Spleen (tissue), 11 donors: Measurements from ENCODE around the gene NAGLU. TPM values are rescaled to one million over a fixed set of nuclear protein-coding genes. Genes with fewer than 3 reads are reported as not detected.

ENCODE experiments used
- DNase-seq: peaks from one replicate; pipeline ENCODE4 v3.0.0-alpha.2; 2020
- H3K27ac ChIP-seq, 8 donors: fragments of 200-600 bp; sonication (generic) in 7 of 8; 1 replicate in 4 of 8; 2 replicates in 4 of 8; pipeline versions ENCODE4 v1.5.0 to v1.8.0; 2016 to 2021; ENCODE audit warnings: inconsistent platforms in 4 of 8, mild to moderate bottlenecking in 4 of 8, moderate library complexity in 1 of 8
- H3K27me3 ChIP-seq, 7 donors: fragments of 200-600 bp; sonication (generic) in 6 of 7; replicated peaks in 1 of 7; 1 replicate in 4 of 7; 2 replicates in 3 of 7; pipeline versions ENCODE4 v1.5.0 to v1.8.0; 2016 to 2021; ENCODE audit warnings: inconsistent platforms in 3 of 7, mild to moderate bottlenecking in 1 of 7
- H3K36me3 ChIP-seq, 6 donors: fragments of 200-600 bp; sonication (generic) in 5 of 6; 1 replicate in 4 of 6; 2 replicates in 2 of 6; pipeline versions ENCODE4 v1.5.0 to v1.8.0; 2016 to 2021; ENCODE audit warnings: inconsistent platforms in 2 of 6
- H3K4me1 ChIP-seq, 6 donors: fragments of 200-600 bp; sonication (generic) in 5 of 6; 1 replicate in 3 of 6; 2 replicates in 3 of 6; pipeline versions ENCODE4 v1.5.0 to v1.8.0; 2016 to 2021; ENCODE audit warnings: inconsistent platforms in 3 of 6
- H3K4me3 ChIP-seq, 8 donors: fragments of 200-600 bp; sonication (generic) in 7 of 8; 1 replicate in 4 of 8; 2 replicates in 4 of 8; pipeline versions ENCODE4 v1.5.0 to v1.8.0; 2016 to 2021; ENCODE audit warnings: inconsistent platforms in 4 of 8, mild to moderate bottlenecking in 4 of 8, moderate library complexity in 2 of 8
- H3K9me3 ChIP-seq, 8 donors: fragments of 200-600 bp; sonication (generic) in 7 of 8; 1 replicate in 4 of 8; 2 replicates in 4 of 8; pipeline versions ENCODE4 v1.5.0 to v1.8.0; 2016 to 2021; ENCODE audit warnings: inconsistent platforms in 4 of 8
- POLR2A ChIP-seq, 3 donors: fragments of 450-650 bp; IDR thresholded peaks; one replicate each; pipeline ENCODE4 v1.5.1; 2017; ENCODE audit warnings: antibody characterized with exemption in 3 of 3, mild to moderate bottlenecking in 1 of 3
- POLR2AphosphoS5 ChIP-seq, 3 donors: sonication (generic); formaldehyde crosslinking; IDR thresholded peaks; one replicate each; pipeline ENCODE4 v1.5.1; 2017; ENCODE audit warnings: antibody characterized with exemption in 3 of 3
- WGBS, 5 donors: extraction: QIAGEN DNeasy Blood & Tissue Kit in 3 of 5; methylation state at CpG; one replicate each; pipeline versions ENCODE4 v1.1.5 to v1.1.7; 2013 to 2018; 5-methylcytosine and 5-hydroxymethylcytosine counted together
- intact Hi-C: fragments of 100-400 bp; cut with DNase I; formaldehyde crosslinking; loops from one replicate; pipeline ENCODE4 v1.15.0; 2023; ENCODE audit warnings: low total_unique reads
- polyA plus RNA-seq, 3 donors: library from polyadenylated mRNA; stranded (reverse); fragments of 200-250 nt; gene quantifications; one replicate each; pipeline ENCODE4 v1.2.1, GENCODE V29; 2013
- total RNA-seq, 7 donors: library from RNA; depleted of rRNA in 3 of 7; stranded (reverse); fragments of >200 nt in 3 of 7; fragmentation: NEBNext Ultra II Directional in 4 of 7; extraction: Animal tissue kit (Norgen Biotek cat#: 25700) in 4 of 7; gene quantifications; one replicate each; pipeline versions ENCODE4 v1.1.0 to v1.2.1, GENCODE V29; 2016 to 2021
- TF ChIP-seq, protein P1 (sequence below), 11 experiments: fragments of 200-600 bp in 7 of 11; fragments of 450-650 bp in 4 of 11; sonication (generic) in 4 of 11; IDR thresholded peaks in 8 of 11; conservative IDR thresholded peaks in 3 of 11; 1 replicate in 7 of 11; 2 replicates in 4 of 11; pipeline versions ENCODE4 v1.4.0 to v1.8.0; 2016 to 2021; ENCODE audit warnings: antibody characterized with exemption in 11 of 11, inconsistent platforms in 4 of 11, mild to moderate bottlenecking in 1 of 11
- donor health status: healthy with polysubstance abuse.
- donor health status: DM: no; HTN: no; CAD: no; lungs with moderate emphysema.
- donor health status: DM: no; HTN: no; CAD: no.
- donor health status: Bipolar disorder and iron deficiency.
- donor health status: healthy.
- donor health status: DM: no; HTN: no; CAD: no.
- donor health status: DM: yes; HTN: yes; CAD: no.

The NAGLU gene
- total and polyA plus RNA-seq, 10 donors: 27.3 to 61.0 (median 49.3) TPM

DNA sequence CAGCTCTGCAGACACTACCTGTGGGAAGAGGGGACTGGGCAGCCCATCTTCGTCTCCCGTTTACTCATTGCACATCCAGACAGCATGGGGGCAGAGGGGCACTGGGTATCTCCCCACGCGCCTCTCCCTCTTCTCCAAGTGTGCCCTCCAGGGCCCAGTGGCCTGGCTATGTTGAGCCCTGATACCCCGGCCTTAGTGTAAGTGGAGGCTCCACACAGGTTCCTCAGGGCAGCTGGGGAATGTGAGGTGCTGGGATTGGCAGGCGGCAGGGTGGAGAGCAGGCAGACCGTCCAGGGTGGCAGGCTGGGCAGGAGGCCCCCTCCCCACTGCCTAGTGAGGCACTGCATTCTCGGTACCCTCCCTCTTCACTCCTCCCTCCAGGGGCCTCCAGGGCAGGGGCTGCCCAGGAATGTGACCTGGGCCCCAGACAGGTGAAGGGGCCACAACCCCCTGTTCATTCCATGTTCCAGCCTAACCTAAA lies 13.2 kb upstream of the NAGLU start:
- WGBS, 5 donors: 93 to 97% (median 95%) methylated on average over 4 to 8 of the region's 8 CpGs
- peak; percentile 46 for DNase-seq
- Histone ChIP-seq H3K27me3 (no peaks in the 10 kb centered on the region), H3K4me1 (peaks cover 37 to 93% (median 64%) of the 10 kb centered on the region in 6 donors), H3K27ac (peak overlapping the region in 7 of 8 donors; percentile 73 to 91 (median 86)), H3K9me3 (no peaks in the 10 kb centered on the region), H3K36me3 (peaks cover 0 to 30% (median 14%) of the 10 kb centered on the region in 6 donors), H3K4me3 (no peak overlapping the region)
- TF ChIP-seq POLR2AphosphoS5 (IDR thresholded peaks at IDR 0.05) (no peak), POLR2A (IDR thresholded peaks at IDR 0.05) (no peak)
- TF ChIP-seq, protein P1, sequence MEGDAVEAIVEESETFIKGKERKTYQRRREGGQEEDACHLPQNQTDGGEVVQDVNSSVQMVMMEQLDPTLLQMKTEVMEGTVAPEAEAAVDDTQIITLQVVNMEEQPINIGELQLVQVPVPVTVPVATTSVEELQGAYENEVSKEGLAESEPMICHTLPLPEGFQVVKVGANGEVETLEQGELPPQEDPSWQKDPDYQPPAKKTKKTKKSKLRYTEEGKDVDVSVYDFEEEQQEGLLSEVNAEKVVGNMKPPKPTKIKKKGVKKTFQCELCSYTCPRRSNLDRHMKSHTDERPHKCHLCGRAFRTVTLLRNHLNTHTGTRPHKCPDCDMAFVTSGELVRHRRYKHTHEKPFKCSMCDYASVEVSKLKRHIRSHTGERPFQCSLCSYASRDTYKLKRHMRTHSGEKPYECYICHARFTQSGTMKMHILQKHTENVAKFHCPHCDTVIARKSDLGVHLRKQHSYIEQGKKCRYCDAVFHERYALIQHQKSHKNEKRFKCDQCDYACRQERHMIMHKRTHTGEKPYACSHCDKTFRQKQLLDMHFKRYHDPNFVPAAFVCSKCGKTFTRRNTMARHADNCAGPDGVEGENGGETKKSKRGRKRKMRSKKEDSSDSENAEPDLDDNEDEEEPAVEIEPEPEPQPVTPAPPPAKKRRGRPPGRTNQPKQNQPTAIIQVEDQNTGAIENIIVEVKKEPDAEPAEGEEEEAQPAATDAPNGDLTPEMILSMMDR (IDR thresholded peaks at IDR 0.05 in 8 of 11, conservative IDR thresholded peaks at IDR 0.05 in 3 of 11): no peak
- intact Hi-C loops: no loop called here

DNA sequence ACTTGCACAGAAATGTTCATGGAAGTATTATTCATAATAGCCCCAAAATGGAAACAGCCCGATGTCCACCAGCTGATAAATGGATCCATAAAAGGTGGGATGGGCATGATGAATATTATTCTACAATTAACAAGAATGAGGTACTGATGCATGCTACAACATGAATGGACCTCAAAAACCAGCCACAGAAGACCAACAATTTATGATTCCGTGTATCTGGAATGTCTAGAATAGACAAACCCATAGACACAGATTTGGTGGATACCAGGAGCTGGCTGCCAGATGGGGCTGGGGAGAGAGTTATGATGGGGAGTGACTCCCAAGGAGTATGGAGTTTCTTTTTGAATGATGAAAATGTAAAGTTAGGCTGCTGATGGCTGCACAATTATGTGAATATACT lies 10.8 kb upstream of the NAGLU start:
- WGBS, 5 donors: 77 to 96% (median 94%) methylated on average over 2 of the region's 2 CpGs
- intact Hi-C loops: no loop called here
- no peaks in the 10 kb centered on the region for H3K27me3 ChIP-seq
- H3K36me3 ChIP-seq: peaks cover 0 to 30% (median 14%) of the 10 kb centered on the region in 6 donors
- H3K4me3 ChIP-seq: no peak overlapping the region
- H3K27ac ChIP-seq: peak overlapping the region in 6 of 8 donors; percentile 62 to 78 (median 74)
- peaks cover 17 to 88% (median 53%) of the 10 kb centered on the region in 6 donors for H3K4me1 ChIP-seq
- TF ChIP-seq POLR2A (IDR thresholded peaks at IDR 0.05): no peak
- TF ChIP-seq, protein P1 (IDR thresholded peaks at IDR 0.05 in 8 of 11, conservative IDR thresholded peaks at IDR 0.05 in 3 of 11): no peak
- no peak for TF ChIP-seq POLR2AphosphoS5 (IDR thresholded peaks at IDR 0.05)
- DNase-seq: no peak
- no peaks in the 10 kb centered on the region for H3K9me3 ChIP-seq

DNA sequence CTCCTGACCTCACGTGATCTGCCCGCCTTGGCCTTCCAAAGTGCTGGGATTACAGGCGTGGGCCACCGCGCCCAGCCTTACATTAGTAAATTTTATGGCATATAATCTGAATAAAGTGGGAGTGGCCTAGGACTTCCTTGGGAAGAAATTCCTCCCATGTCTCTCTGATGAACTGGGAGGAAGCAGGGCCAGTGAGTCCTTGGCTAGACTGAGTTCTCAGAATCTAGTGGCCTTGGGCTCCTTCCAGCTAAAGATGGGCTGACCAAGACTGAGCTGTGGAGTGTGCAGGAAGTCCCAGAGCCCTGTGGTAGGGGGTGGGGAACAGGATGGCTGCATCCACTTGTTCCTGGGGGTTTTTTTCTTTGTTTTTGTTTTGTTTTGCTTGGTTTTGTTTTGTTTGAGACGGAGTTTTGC lies 10.0 kb upstream of the NAGLU start:
- Histone ChIP-seq H3K27ac (peak overlapping the region in 7 of 8 donors; percentile 62 to 78 (median 73)), H3K4me1 (peaks cover 17 to 88% (median 53%) of the 10 kb centered on the region in 6 donors), H3K4me3 (no peak overlapping the region), H3K27me3 (no peaks in the 10 kb centered on the region), H3K36me3 (peaks cover 0 to 28% (median 13%) of the 10 kb centered on the region in 6 donors), H3K9me3 (no peaks in the 10 kb centered on the region)
- TF ChIP-seq POLR2AphosphoS5 (IDR thresholded peaks at IDR 0.05) (peak in 2 of 3 donors; percentile 35 to 47), POLR2A (IDR thresholded peaks at IDR 0.05) (no peak)
- TF ChIP-seq, protein P1 (IDR thresholded peaks at IDR 0.05 in 8 of 11, conservative IDR thresholded peaks at IDR 0.05 in 3 of 11): no peak
- 58 to 91% (median 74%) methylated on average over 6 of the region's 6 CpGs for WGBS, 5 donors
- DNase-seq: peak; percentile 69
- intact Hi-C loops: no loop called here

DNA sequence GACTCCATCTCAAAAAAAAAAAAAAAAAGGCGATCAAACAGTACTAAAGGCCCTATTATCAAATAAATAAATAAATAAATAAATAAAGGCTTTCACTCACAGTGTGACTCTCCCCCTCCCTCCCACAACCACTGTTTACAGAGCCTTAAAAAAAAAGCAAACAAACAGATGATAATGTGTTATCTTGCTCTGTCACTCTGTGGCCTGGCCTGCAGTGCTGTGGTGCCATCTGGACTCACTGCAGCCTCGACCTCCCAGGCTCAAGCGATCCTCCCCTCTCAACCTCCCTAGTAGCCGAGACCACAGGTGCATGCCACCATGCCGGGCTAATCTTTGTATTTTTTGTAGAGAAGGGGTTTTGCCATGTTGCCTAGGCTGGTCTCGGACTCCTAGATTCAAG lies 8.1 kb upstream of the NAGLU start:
- no peak for DNase-seq
- Histone ChIP-seq H3K4me3 (no peak overlapping the region), H3K36me3 (peaks cover 0 to 9% (median 0%) of the 10 kb centered on the region in 6 donors), H3K9me3 (no peaks in the 10 kb centered on the region), H3K4me1 (peaks cover 21 to 88% (median 53%) of the 10 kb centered on the region in 6 donors), H3K27ac (no peak overlapping the region), H3K27me3 (no peaks in the 10 kb centered on the region)
- intact Hi-C loops: no loop called here
- no peak for TF ChIP-seq POLR2A (IDR thresholded peaks at IDR 0.05)
- TF ChIP-seq, protein P1 (IDR thresholded peaks at IDR 0.05 in 8 of 11, conservative IDR thresholded peaks at IDR 0.05 in 3 of 11): no peak
- TF ChIP-seq POLR2AphosphoS5 (IDR thresholded peaks at IDR 0.05): no peak
- 89 to 98% (median 93%) methylated on average over 6 of the region's 6 CpGs for WGBS, 5 donors
